ENCODE data around the gene DCAF11. TPM values are rescaled to one million over a fixed set of nuclear protein-coding genes. Genes with fewer than 3 reads are reported as not detected.

DCAF11 gene
- total RNA-seq, 1 experiment from 2014 or later = 52.7 TPM

- Histone ChIP-seq H3K79me2 (ENCODE audit: low read depth) (no peaks in the 10 kb centered on the region), H4K20me1 (ENCODE audit: insufficient read depth) (no peaks in the 10 kb centered on the region), H2AFZ (no peak overlapping the region), H3K9me3 (ENCODE audit: insufficient read depth, low read depth) (no peaks in the 10 kb centered on the region), H3F3A (ENCODE audit: insufficient read depth, low read depth) (peaks cover 14% of the 10 kb centered on the region), H3K9me2 (ENCODE audit: insufficient read depth) (no peaks in the 10 kb centered on the region), H3K4me2 (no peak overlapping the region), H3K27me3 (ENCODE audit: insufficient read depth, low read depth) (no peaks in the 10 kb centered on the region), H3K36me3 (ENCODE audit: low read depth) (no peaks in the 10 kb centered on the region), H3K27ac (no peak overlapping the region), H3K4me1 (replicated peaks; ENCODE audit: insufficient read depth) (peaks cover 21% of the 10 kb centered on the region), H3K4me3 (no peak overlapping the region)
- intact Hi-C loops (cut with micrococcal nuclease; ENCODE audit: unreplicated experiment) = loop anchor here (1.0 to 2.0 kb wide), 2 partner anchors 50 to 94 kb away; no protein-coding TSS in a partner anchor
- CTCF ChIA-PET = interaction anchor here (0.6 to 1.9 kb wide), 11 partner anchors 13 to 475 kb away, joined by 3 to 25 read pairs (median 4); partner anchors contain the start of genes IRF9, PCK2 and RNF31
- POLR2A ChIA-PET (ENCODE audit: unreplicated experiment) = interaction anchor here (0.6 to 0.7 kb wide), 2 partner anchors 14 to 27 kb away, joined by 3 to 4 read pairs; partner anchors contain the start of gene PSME1
- TF ChIP-seq, protein P1, sequence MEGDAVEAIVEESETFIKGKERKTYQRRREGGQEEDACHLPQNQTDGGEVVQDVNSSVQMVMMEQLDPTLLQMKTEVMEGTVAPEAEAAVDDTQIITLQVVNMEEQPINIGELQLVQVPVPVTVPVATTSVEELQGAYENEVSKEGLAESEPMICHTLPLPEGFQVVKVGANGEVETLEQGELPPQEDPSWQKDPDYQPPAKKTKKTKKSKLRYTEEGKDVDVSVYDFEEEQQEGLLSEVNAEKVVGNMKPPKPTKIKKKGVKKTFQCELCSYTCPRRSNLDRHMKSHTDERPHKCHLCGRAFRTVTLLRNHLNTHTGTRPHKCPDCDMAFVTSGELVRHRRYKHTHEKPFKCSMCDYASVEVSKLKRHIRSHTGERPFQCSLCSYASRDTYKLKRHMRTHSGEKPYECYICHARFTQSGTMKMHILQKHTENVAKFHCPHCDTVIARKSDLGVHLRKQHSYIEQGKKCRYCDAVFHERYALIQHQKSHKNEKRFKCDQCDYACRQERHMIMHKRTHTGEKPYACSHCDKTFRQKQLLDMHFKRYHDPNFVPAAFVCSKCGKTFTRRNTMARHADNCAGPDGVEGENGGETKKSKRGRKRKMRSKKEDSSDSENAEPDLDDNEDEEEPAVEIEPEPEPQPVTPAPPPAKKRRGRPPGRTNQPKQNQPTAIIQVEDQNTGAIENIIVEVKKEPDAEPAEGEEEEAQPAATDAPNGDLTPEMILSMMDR (conservative IDR thresholded peaks at IDR 0.05) = no peak
- no peak for TF ChIP-seq EZH2 (IDR thresholded peaks at IDR 0.05; ENCODE audit: low read depth)
- no TSS peak for BruUV-seq (replicated peaks)
- no peak for DNase-seq
Observed at GRCh38 chr14:24108336-24108874, 6.2 kb upstream of the DCAF11 start.

- Histone ChIP-seq H2AFZ (no peak overlapping the region), H3K27me3 (ENCODE audit: insufficient read depth, low read depth) (no peaks in the 10 kb centered on the region), H3F3A (ENCODE audit: insufficient read depth, low read depth) (peaks cover 23% of the 10 kb centered on the region), H3K79me2 (ENCODE audit: low read depth) (no peaks in the 10 kb centered on the region), H4K20me1 (ENCODE audit: insufficient read depth) (no peaks in the 10 kb centered on the region), H3K4me2 (peak overlapping the region; percentile 51; the same call in 1 of the 2 replicates), H3K4me1 (replicated peaks; ENCODE audit: insufficient read depth) (peaks cover 21% of the 10 kb centered on the region), H3K4me3 (no peak overlapping the region), H3K27ac (no peak overlapping the region), H3K36me3 (ENCODE audit: low read depth) (no peaks in the 10 kb centered on the region), H3K9me3 (ENCODE audit: insufficient read depth, low read depth) (no peaks in the 10 kb centered on the region), H3K9me2 (ENCODE audit: insufficient read depth) (no peaks in the 10 kb centered on the region)
- ChIA-PET CTCF (interaction anchor here (0.6 to 1.6 kb wide), 5 partner anchors 15 to 321 kb away, joined by 3 to 13 read pairs (median 3); partner anchors contain the start of gene IRF9), POLR2A (ENCODE audit: unreplicated experiment) (interaction anchor here (0.7 to 0.8 kb wide), 2 partner anchors 26 to 36 kb away, joined by 4 to 5 read pairs; partner anchors contain the start of gene PSME1)
- intact Hi-C loops (cut with micrococcal nuclease; ENCODE audit: unreplicated experiment) = loop anchor here (1.0 kb wide), 1 partner anchor 16 kb away; the partner anchor contains the start of gene PCK2
- DNase-seq = peak; percentile 43 to 62
- TF ChIP-seq, protein P1 (conservative IDR thresholded peaks at IDR 0.05) = no peak
- no peak for TF ChIP-seq EZH2 (IDR thresholded peaks at IDR 0.05; ENCODE audit: low read depth)
- BruUV-seq (replicated peaks) = no TSS peak
Observed at GRCh38 chr14:24110060-24110459, 4.5 kb upstream of the DCAF11 start.

DNA sequence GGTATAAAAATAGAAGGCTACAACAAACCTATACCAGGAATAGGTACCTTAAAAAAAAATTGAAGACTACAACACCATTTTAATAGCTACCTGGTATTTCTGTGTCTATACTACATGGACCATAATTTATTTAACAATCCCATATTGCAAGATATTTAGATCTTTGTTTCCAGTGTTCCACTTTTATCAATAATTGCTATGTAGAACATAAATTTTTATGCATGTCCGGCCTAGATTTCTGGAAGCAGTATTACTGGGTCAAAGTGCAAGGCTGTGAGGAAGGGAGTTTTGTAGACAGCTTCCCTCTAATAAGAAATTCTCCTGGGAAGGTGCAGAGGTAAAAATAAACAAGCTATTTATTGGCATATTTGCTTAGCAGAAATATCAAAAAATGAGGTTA, 4.1 kb upstream of the DCAF11 start:
- no peaks in the 10 kb centered on the region for H3K36me3 ChIP-seq (ENCODE audit: low read depth)
- POLR2A ChIA-PET (ENCODE audit: unreplicated experiment) = interaction anchor here (0.7 to 0.8 kb wide), 2 partner anchors 25 to 35 kb away, joined by 4 to 5 read pairs; partner anchors contain the start of gene PSME1
- H3K27ac ChIP-seq = no peak overlapping the region
- peaks cover 21% of the 10 kb centered on the region for H3K4me1 ChIP-seq (replicated peaks; ENCODE audit: insufficient read depth)
- peak overlapping the region; percentile 51; the same call in 1 of the 2 replicates for H3K4me2 ChIP-seq
- peaks cover 2% of the 10 kb centered on the region; the same call in 1 of the 2 replicates for H3K79me2 ChIP-seq (ENCODE audit: low read depth)
- H2AFZ ChIP-seq = no peak overlapping the region
- no peak for TF ChIP-seq EZH2 (IDR thresholded peaks at IDR 0.05; ENCODE audit: low read depth)
- TF ChIP-seq, protein P1 (conservative IDR thresholded peaks at IDR 0.05) = no peak
- intact Hi-C loops (cut with micrococcal nuclease; ENCODE audit: unreplicated experiment) = loop anchor here (1.0 kb wide), 1 partner anchor 16 kb away; the partner anchor contains the start of gene PCK2
- H3K9me3 ChIP-seq (ENCODE audit: insufficient read depth, low read depth) = no peaks in the 10 kb centered on the region
- no peaks in the 10 kb centered on the region for H3K27me3 ChIP-seq (ENCODE audit: insufficient read depth, low read depth)
- H3K9me2 ChIP-seq (ENCODE audit: insufficient read depth) = no peaks in the 10 kb centered on the region
- no peak for DNase-seq
- H3K4me3 ChIP-seq = no peak overlapping the region
- CTCF ChIA-PET = interaction anchor here (1.2 to 1.5 kb wide), 2 partner anchors 51 to 52 kb away, joined by 5 to 13 read pairs; partner anchors contain the start of gene IRF9
- no peaks in the 10 kb centered on the region for H4K20me1 ChIP-seq (ENCODE audit: insufficient read depth)
- BruUV-seq (replicated peaks) = no TSS peak
- H3F3A ChIP-seq (ENCODE audit: insufficient read depth, low read depth) = peaks cover 23% of the 10 kb centered on the region

All from PC-9 (cell line).